Activated CD8-positive, alpha-beta memory T cell treated with anti-CD3 and anti-CD28 coated beads, Interleukin-2, amount 50 U/mL, for 48 hours (primary cell): Measurements from ENCODE around the gene SFXN3.

Source experiments
- DNase-seq: peaks from one replicate; pipeline ENCODE4 v3.0.0-alpha.2; 2020

Gene SFXN3

DNA sequence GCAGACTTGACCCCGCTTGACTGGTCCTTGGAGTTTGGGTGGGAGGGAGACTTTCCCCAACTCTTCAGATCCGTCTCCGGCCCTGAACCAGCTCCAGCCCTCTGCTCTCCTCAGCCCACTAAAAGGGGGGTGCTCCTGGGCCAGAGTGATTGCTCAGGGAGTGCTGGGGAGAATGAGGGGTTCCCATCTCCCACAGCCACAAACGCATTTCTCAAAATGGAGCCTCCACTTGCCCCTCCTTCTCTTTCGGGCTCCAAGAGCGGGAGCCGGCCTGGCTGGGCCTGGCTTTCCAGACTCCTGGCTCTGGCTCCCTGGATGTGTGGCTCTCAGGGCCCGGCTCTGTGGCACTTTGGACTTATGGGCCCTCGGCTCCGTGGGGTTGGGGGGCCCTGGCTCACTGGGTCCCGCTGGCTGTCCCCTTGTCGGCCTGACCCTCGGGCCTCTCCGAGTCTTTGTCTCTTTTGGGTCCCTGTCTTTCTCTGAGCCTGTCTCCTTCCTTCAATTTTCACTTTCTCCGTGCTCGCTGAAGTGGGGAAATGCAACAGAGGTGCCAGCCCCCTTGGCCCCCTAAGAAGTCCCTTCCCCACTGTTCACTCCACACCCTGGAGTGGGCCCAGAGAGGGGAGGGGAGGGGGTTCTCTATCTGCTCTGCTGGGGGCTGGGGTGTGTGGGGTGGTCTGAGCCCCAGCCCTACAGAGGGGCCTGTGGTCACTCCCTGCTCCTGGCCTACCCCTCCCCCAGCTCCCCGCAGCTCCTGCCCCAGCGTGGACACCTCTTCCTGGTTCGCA lies 30.7 kb upstream of the SFXN3 start:
- no peak for DNase-seq

DNA sequence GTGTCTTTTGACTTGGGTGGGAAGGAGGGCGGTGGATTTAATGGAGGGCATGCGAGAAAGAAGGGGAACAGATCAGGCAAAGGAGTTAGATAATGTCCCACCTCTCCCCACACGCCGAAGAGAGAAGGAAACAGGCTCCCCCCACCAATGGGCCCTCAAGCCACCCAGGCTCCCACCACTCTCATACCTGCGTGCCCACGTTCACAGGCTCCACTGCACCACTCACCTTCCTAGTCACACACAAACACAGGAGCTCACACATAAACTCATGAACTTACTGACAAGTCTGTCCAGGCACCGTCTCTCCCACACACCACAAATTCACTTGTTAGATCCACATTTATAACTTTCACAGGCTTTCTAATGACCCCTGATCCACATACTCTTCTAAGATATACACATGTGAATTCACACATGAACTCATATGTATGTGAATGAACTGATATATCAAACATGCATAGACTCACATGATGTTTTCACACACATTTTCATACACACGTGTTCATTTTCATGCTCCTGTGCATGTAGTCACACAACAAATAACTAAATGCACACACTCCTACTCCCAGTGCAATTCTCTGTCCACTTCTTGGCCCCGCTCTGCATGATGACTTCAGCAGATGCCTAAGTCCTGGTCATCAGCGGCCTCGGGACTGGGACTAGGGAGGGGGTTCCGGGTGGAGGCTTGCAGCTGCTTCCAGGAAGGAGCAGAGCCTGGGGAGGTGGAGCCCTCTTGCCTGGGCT lies 29.9 kb upstream of the SFXN3 start:
- no peak for DNase-seq

DNA sequence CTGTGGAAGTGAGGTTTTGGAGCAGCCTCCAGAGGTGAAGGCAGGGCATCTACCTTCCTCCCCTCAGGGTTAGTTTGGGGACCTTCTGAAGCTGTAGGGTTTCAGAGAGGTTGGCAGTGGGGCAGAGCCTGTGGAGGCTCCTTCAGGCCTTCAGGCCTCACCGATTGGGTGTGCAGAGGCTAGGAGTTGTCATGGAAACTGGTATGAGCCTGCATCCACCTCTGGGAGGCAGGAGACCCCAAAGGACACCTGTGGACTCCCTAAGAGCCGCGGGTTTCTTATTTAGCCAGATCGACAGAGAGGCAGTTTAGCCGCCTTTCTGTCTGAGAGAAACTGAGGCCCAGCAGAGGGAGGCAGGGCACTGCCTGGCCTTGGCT lies 29.4 kb upstream of the SFXN3 start:
- no peak for DNase-seq

DNA sequence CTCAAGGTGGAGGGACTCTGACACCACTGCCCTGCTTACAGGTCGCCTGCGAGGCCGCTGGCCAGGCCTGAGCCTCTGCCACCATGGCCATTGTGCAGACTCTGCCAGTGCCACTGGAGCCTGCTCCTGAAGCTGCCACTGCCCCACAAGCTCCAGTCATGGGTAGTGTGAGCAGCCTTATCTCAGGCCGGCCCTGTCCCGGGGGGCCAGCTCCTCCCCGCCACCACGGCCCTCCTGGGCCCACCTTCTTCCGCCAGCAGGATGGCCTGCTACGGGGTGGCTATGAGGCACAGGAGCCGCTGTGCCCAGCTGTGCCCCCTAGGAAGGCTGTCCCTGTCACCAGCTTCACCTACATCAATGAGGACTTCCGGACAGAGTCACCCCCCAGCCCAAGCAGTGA lies 28.6 kb upstream of the SFXN3 start:
- DNase-seq: no peak

DNA sequence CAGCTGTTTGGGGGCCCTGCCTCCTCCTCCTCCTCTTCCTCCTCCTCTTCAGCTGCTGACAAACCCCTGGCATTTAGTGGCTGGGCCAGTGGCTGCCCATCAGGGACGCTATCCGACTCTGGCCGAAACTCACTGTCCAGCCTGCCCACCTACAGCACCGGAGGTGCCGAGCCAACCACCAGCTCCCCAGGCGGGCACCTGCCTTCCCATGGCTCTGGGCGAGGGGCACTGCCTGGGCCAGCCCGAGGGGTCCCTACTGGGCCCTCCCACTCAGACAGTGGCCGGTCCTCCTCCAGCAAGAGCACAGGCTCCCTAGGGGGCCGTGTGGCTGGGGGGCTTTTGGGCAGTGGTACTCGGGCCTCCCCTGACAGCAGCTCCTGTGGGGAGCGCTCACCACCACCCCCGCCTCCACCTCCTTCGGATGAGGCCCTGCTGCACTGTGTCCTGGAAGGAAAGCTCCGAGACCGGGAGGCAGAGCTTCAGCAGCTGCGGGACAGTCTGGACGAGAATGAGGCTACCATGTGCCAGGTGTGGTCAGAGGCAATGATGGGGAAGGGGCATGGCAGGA lies 27.3 kb upstream of the SFXN3 start:
- no peak for DNase-seq

DNA sequence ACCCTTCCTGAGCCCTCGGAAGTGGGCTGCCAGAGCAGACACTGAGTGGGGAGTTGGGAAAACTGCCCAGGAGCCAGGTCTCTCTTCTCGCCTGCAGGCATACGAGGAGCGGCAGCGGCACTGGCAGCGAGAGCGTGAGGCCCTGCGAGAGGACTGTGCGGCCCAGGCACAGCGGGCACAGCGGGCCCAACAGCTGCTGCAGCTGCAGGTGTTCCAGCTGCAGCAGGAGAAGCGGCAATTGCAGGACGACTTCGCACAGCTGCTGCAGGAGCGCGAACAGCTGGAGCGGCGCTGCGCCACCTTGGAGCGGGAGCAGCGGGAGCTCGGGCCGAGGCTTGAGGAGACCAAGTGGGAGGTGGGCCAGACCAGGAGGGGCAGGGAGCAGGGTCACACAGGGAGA lies 25.7 kb upstream of the SFXN3 start:
- DNase-seq: no peak

DNA sequence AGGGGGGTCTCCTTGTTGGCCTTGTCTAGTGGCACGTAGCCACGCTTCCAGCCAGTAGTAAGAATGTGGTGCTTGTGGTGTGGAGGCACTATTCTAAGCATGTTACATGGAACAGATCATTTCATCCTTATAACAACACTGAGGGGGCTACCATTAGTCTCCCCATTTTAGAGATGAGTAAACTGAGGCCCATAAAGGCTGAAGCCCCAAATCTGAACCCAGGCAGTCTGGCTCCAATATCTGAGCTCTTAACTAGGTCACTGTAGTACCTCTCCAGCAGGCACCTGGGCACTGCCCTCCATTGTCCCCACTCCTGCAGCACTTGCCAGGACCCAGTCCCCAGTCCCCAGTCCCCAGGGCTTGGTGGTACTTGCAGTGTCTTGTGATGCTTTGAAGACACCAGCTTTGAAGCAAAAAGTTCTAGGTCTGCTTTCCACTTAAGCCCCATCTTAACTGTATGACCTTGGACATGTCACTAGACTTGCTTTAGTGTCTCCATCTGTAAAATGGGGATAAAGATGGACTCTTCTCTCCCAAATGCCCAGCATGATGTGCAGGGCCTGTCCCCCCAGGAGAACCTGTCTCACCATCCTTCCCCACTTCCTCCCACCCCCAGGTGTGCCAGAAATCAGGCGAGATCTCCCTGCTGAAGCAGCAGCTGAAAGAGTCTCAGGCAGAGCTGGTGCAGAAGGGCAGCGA lies 25.0 kb upstream of the SFXN3 start:
- DNase-seq: no peak

DNA sequence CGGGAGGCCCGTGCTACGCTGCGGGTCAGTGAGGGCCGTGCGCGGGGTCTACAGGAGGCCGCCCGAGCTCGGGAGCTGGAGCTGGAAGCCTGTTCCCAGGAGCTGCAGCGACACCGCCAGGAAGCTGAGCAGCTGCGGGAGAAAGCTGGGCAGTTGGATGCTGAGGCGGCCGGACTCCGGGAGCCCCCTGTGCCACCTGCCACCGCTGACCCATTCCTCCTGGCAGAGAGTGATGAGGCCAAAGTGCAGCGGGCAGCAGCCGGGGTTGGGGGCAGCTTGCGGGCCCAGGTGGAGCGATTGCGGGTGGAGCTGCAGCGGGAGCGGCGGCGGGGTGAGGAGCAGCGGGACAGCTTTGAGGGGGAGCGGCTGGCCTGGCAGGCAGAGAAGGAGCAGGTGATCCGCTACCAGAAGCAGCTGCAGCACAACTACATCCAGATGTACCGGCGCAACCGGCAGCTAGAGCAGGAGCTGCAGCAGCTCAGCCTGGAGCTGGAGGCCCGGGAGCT lies 24.4 kb upstream of the SFXN3 start:
- no peak for DNase-seq

DNA sequence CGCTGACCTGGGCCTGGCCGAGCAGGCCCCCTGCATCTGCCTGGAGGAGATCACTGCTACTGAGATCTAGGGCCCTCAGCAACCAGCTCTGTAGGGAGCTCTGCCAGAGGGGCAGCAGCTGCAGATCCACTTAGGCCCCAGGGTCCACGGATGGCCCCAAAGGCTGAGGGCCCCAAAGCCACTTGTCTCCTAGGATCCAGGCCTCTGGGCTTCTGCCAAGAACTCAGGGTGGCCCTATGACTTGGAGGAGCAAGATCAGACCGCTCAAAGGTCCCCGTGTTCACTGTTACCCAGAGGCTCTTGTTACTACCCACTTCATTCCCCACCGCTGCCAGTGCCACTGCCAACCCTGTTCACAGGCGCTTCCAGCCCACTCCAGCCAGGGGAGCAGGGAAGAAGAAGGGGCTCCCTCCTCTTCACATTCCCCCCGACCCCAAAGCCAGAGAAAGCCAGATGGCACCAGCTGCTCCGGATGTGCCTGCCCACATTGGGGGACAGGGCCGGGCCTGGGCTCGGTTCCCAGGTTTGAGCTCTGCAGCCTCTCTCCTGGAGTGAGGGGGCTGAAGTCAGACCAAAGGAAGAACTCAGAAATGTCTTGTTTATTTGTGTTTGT lies 23.8 kb upstream of the SFXN3 start:
- DNase-seq: no peak

DNA sequence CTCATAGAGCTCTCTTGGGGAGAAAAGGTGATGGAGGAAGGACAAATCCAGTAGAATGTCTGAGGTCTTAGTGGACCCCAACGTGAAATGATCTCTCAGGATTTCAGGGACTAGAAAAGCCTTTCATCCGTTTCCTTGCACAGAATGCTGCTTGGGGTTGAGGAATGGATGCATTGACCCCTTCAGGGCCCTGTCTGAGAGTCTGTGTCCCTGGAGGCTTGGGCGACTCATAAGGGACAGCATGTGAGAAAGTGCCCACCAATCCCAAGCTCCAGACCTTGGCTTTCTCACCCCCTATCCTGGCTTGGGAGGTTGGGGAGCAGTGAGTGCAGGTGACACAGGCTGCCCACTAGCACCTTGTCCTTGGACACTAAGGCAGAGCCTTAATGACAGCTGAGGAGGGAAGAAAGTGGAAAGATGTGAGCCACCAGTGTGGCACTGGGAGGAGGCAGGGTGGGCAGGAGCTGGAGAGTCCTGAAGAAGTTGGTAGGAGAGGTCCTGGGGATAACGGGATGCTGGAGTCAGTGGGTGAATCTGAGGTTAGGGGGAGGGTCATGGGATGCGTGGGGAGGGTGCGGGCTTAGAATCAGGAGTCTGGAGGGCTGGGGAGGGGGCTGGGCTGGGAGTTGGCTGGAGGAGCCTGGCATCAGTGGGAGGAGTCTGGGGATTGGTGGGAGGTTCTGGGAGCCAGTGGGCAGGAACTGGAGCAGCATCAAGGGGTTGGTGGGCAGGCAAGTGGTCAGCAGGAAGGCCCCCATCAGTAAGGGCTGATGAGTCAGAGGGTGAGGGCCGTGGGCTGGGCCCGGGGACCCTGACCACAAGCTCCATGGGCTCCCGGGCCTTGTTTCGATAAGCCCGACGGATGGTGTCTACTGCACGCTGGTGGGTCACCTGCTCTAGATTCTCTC lies 22.9 kb upstream of the SFXN3 start:
- no peak for DNase-seq

DNA sequence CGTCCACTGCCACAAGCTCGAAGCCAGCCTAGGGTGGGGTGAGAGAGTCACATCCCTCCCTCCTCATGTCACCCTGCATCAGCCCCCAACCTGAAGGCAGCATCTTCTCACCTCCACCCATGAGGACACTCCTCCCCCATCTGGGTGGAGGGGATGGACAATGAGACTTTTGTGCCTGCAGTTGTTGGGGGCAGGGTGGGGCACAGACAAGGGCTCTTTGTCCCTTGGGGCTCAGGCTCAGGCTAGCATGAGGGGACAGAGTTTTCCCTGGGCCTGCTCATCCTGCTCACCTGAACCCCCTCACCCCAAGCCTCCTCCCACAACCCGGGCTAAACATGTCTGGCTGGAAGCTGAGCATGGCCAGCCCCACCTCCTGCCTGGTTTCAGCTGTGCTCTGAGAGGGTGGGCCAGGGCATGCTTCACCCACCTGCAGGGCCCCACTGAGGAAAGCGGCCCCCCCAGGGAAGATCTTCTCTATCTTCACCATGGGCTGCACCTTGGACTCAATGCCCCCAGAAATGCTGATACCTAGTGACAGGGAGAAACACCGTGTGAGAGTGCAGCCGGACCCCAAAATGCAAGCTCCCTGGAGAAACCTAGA lies 22.1 kb upstream of the SFXN3 start:
- DNase-seq: no peak

DNA sequence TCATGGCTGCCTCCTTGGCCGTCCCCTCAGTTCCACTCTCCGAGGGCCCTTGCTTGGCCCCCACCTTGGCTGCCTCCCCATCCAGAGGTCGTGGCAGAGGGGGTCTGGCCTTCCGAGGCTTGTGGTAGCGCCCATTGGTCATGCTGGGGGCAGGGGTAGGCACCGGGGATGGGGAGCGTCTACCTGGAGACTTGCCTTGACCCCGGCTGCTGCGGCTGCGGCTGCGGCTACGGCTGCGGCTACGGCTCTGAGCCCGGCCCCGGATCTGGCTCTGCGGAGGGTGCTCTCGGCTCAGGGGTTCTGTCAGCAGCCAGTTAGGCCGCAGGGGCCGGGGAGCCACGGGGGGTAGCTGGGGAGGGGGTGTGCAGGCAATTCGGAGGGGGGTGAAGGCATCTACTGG lies 20.7 kb upstream of the SFXN3 start:
- no peak for DNase-seq

DNA sequence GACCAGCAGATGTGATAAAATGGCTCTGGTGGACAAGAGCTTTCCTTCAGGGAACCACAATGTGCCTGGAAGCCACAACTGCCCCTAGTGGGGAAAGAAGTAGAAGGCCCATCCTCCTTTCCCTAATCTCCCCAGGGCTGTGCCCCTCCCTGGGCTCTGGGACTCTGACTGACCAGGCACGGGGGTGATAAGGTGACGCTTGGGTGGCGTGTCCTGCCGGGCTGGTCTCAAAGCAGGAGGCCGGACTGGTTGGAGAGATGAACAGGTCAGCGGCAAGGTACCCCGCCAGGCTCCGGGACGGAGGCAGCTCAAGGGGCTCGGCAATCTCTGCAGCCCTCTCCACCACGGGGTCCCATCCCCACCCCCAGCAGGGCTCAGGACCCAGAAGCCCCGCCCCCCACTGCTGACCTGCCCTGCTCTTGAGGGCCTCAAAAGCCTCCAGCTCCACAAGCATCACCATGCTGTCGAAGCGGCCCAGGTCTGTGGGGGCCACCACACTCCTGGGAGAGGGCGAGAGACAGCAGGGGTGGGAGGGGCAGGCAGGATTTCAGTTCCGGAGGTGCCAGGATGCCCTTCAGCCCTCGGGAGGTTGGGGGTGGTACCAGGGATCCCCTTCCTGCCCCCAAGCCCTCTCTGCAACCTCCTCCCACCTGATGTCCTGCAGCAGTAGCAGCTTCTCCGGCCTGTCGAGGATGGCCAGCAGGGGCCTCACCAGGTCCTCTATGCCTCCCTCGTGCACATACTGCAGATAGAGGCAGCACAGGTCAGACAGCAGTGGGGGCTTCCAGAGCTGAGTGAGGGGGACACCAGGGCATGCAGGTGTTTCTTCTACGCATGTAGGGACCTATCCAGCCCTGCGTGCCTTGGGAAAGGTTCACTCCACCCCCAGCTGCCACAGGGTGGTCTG lies 19.3 kb upstream of the SFXN3 start:
- DNase-seq: no peak

DNA sequence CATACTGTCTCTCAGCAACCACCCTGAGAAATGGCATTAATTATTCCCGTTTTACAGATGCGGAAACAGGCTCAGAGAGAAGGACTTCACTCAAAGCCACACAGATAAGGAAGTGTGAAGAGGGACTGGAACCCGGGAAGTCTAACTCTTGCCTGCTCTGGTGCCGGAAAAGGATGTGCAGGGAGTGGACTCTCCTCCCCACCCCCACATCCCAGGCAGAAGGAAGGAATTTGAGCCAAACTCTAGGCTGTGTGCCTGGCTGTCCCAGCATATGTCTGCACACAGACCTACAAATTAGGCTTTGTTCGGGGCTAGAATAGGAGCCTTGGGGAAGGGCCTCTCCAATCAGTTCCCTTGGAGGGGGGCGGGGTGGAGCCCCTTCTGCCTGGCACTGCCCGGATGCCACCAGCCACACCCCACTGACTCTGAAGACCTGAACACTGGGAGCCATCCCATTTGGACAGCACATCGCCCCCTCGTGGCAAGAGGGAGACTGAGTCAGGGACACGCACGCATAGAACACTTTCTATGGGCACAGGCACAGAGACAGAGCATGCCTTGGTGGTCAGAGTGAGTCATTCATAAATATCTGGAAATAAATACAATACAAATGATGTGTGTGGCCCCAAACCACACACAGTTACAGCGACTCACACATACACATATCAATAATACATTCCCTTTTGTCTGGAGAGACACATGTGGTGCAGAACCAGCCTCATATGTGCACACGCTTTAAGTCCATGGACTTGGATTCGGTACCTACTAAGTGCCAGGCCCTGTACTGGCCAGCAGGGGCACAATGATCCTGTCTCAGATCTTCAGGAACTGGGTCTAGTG lies 18.3 kb upstream of the SFXN3 start:
- peak; percentile 89 for DNase-seq

DNA sequence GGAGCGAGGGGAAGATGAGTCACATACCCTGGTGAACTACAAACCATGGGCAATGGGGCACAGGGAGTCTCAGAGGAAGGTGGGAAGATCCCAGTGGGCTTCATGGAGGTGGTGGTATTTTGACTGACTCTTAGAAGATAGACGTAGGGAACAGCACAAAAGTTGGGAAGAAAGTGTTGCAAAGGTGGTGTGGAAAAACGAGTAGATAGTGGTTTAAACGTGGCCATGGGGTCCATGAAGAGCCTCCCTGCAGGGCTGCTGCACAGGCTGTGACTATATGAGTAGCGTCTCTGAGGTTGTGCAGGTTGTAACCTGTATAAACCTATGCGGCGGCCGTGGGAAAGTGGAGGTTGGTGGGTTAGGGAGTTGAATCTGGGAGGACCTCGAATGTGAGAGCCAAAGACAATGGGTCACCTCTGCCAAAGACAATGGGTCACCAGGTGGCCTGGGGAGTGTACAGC lies 17.6 kb upstream of the SFXN3 start:
- DNase-seq: no peak

DNA sequence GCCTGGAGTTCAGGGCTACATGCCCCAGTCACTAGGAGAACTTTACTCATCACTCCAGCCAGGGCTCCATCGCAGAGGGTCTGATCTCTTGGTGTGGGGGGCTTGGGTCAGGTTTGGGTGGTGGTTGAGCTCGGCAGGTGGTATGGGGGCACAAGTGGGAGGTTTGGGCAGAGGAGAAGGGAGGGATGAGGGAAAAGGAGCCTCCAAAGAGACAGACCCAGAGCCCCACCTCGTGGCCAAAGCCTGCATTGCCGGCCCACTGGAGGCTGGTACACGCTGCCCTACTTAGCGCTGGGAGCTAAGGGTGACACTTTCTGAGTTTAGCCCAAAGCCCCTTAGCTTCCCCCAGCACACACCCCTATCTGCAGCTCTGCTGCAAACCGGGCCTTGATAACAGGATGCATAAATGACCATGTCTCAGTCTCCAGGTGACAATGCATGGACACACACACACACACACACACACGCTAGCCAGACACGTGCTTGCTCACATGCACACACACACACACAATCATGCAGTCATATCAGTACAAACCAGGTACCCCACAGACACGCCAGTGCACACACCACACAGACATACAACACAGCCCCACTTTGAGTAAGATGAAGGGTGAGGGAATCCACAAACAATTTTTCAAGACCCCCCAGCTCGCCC lies 16.7 kb upstream of the SFXN3 start:
- DNase-seq: peak; percentile 94

DNA sequence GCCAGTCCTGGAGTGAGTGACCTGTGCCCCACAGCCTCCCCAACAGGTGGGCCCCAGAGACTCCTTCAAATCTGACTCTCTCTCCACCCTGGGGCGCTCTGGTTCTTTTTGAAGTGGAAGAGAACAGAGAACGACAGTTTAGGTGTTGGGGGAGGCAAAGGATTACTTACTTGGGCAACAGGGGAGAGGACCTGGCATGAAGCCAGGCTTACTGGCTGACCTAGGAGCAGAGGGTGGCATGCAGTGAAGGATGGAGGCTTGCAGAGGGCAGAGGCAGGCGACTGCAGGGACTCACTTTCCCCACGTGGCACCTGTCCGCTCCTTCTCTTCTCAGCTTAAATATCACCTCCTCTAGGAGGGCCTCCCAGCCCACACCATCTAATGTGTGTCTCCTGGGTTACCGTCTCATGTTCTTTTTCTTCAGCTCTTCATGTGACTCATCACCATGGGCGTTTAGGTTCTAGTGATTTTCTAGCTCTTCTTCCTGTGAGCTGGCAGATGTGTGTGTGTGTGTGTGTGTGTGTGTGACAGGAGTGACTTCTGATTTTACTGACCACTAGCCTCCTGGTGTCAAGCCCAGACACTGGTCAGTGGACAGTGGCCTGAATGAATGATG lies 16.0 kb upstream of the SFXN3 start:
- DNase-seq: no peak

DNA sequence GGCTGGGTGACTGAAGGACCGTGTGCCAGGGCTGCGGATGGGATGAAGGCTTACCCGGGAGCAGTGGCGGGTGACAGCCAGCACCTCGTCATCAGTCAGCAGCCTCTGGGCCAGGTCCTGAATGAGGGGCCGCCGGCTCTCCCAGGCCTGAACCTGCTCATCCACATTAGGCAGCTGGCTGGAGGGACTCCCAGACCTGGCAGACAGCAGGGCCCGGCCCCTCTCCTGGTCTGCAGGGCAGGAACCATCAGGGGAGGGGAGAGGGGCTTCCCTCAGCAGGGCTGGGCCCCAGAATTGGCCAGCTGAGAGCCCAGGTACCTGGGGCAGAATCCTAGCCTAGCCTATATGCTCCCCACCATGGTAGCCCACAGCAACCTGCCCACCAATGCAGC lies 15.5 kb upstream of the SFXN3 start:
- no peak for DNase-seq
